Stimulated activated CD4-positive, alpha-beta T cell treated with anti-CD3 and anti-CD28 coated beads, Interleukin-15, amount 100 ng/mL, for 48 hours (primary cell): ENCODE results near the gene PPP2R5B.

Source experiments
- DNase-seq, 2 donors: peaks; one replicate each; pipeline ENCODE4 v3.0.0-alpha.2; 2020; ENCODE audit warnings: low read depth in 2 of 2

Gene PPP2R5B

GRCh38 chr11:64888729-64889511 is 35.6 kb upstream of the PPP2R5B start:
- DNase-seq: no peak

DNA sequence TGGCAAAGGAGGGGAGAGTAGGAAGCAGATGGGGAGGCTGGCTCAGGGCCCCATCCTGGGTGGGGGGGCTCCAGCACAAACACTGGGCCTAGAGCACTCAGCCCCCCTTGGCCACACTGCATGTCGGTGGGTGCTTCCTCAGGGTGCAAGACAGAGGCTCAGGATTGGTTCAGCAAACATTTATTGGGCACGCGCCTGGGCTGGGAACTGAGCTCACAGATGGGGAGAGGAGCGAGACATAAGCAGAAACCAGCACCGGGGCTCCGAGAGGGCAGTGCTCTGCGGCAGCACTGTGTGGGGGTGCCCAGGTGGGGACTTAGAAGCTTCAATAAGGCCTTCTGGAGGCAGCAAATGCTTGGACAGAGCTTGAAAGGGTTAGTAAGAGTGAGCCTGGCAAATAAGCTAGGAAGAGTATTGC is 34.0 kb upstream of the PPP2R5B start:
- no peak for DNase-seq

- no peak for DNase-seq
Measured at GRCh38 chr11:64891215-64891848, 33.2 kb upstream of the PPP2R5B start.

- DNase-seq: no peak
Measured at GRCh38 chr11:64891880-64892279, 32.6 kb upstream of the PPP2R5B start.

GRCh38 chr11:64892411-64892831 is 32.1 kb upstream of the PPP2R5B start:
- DNase-seq: no peak

GRCh38 chr11:64892838-64893193 is 31.7 kb upstream of the PPP2R5B start:
- no peak for DNase-seq

DNA sequence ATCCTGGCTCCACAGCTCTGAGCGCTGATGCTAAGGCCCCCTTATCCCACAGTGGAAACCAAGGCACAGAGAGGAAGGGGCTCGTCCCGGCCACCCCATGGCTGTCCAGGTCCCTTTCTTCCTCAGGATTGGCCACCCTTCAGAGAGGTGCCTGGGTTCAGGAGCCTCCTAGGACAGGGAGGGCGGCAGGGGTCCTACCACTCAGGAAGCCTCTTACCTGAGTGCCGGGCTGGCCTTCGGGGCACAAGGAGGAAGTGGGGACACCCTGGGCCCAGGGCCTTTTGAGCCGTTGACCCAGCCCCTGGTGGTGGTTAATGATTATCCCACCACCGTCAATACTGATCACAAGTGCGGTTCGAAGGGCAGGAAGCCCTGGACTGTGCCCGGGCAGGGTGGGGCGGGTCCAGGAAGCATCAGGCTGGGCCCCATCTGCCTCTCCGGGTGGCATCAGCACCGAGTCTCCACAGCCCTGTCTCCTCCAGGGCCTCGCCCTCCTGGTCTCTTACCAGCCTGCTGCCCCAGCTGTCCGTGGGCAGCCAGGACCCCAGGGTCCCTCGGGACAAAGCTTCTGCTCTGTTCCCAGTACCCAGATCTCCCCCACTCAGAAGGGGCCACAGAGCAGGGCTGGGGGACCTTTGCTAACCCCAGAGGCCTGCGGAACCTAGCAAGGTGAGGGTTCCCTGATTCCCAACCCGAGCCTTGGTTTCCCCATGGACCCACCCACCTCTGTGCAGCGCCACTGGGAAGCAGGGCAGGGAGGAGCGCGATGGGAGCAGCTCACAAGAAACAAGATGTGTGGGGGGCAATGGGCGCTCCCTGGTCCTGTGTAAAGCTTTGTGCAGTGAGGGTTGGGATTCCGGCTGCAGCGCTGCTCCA is 31.1 kb upstream of the PPP2R5B start:
- no peak for DNase-seq

GRCh38 chr11:64894070-64894811 is 30.2 kb upstream of the PPP2R5B start:
- DNase-seq: peak; percentile 83 to 91

GRCh38 chr11:64894812-64895452 is 29.6 kb upstream of the PPP2R5B start:
- DNase-seq: no peak

GRCh38 chr11:64896448-64897022 is 28.0 kb upstream of the PPP2R5B start:
- no peak for DNase-seq

GRCh38 chr11:64897381-64898075 is 27.0 kb upstream of the PPP2R5B start:
- no peak for DNase-seq

DNA sequence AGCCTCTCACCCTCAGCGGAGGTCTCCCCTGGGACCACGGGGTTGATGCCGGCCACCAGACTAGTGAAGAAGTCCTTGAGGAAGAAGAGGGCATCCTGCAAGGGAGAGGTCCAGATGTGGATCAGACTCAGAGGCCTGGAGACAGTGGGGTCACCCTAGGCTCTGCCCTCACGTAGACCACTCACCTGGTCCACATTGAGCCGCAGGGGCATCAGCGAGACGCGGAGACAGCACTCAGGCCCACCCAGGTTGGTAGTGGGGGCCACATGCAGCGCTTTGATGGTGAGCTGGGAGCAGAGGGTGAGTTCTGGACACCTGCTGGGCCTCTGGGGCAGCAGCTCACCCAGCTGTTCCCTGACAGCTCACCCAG is 26.4 kb upstream of the PPP2R5B start:
- DNase-seq: no peak

- no peak for DNase-seq
Measured at GRCh38 chr11:64898541-64898940, 25.9 kb upstream of the PPP2R5B start.

DNA sequence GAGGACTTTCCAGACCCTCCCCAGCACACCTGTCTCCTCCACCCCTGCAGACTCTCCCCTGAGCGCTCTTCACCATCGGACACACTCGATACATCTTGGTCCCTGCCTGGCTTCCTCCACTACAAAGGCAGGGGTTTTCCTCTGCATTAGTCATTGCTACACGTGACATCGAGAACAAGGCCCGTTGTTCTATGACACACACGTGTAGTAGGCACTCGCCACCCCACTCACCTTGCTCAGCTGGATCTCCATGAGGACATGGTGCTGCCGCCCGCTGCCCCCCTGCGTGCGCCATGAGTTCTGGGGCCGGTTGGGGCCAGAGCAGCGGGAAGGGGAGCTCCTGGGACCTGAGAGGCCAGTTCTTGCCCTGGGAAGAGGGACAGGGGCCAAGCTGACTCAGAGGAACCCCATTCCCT is 24.2 kb upstream of the PPP2R5B start:
- DNase-seq: peak; percentile 62 to 67

DNA sequence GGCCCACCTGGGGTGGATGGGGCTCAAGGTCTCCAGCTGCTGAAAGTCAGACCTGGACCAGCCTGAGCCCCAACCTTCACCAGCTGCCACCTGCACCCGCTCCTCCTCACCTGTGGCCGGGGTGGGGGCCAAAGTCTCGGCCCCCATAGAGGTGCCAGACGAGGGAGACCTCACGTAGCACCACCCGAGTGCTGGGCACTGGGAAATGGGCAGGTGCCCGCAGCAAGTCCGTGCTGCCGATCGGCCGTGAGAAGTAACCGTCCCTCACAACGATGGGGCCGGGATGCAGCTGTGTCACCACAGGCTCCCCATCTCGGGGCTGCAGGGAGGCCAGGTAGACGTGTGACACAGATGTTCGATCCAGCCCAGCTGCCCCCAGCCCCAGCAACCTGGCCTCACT is 23.7 kb upstream of the PPP2R5B start:
- no peak for DNase-seq

- no peak for DNase-seq
Measured at GRCh38 chr11:64902102-64902900, 22.2 kb upstream of the PPP2R5B start.

- DNase-seq: no peak
Measured at GRCh38 chr11:64903291-64903833, 21.1 kb upstream of the PPP2R5B start.

- no peak for DNase-seq
Measured at GRCh38 chr11:64905516-64906313, 18.8 kb upstream of the PPP2R5B start.

- no peak for DNase-seq
Measured at GRCh38 chr11:64906314-64906635, 18.2 kb upstream of the PPP2R5B start.
